Neural cell (in vitro differentiated cells): Measurements from ENCODE around the gene CDK17.

Experiments
- CTCF ChIP-seq: fragments of 450-650 bp; IDR thresholded peaks from 2 replicates; pipeline ENCODE4 v1.5.1; 2014; ENCODE audit warnings: antibody characterized with exemption, mild to moderate bottlenecking, moderate library complexity; ENCODE audit not compliant: poor library complexity, severe bottlenecking
- POLR2AphosphoS5 ChIP-seq: IDR thresholded peaks from 2 replicates; pipeline ENCODE4 v1.6.1; 2012
- RAD21 ChIP-seq: fragments of 450-650 bp; conservative IDR thresholded peaks from 2 replicates; pipeline ENCODE4 v1.6.1; 2014; ENCODE audit warnings: antibody characterized with exemption, mild to moderate bottlenecking, moderate library complexity
- TAF1 ChIP-seq: IDR thresholded peaks from 2 replicates; pipeline ENCODE4 v1.6.1; 2012; ENCODE audit warnings: low read depth

- TF ChIP-seq CTCF (no peak), POLR2AphosphoS5 (no peak), RAD21 (no peak), TAF1 (no peak)
Measured at GRCh38 chr12:96361074-96361473, 39.2 kb downstream of the CDK17 start.
